ENCODE results near the gene TTC9C.

GRCh38 chr11:62752177-62752785 is 24.0 kb downstream of the TTC9C start:
- TF ChIP-seq EZH2 (conservative IDR thresholded peaks at IDR 0.05; ENCODE audit: low read depth, low read length) (no peak), TAF1 (CRISPR knock-in tag; IDR thresholded peaks at IDR 0.05) (no peak), KDM5A (IDR thresholded peaks at IDR 0.05; ENCODE audit: borderline replicate concordance, low read length) (no peak), CCAR2 (optimal IDR thresholded peaks at IDR 0.05; ENCODE audit: low read depth, low read length) (no peak), CTCF (CRISPR knock-in tag; IDR thresholded peaks at IDR 0.05) (no peak), E2F5 (CRISPR knock-in tag; conservative IDR thresholded peaks at IDR 0.05) (no peak), ZFP91 (CRISPR knock-in tag; IDR thresholded peaks at IDR 0.05; ENCODE audit: borderline replicate concordance) (no peak), KAT2B (IDR thresholded peaks at IDR 0.05; ENCODE audit: borderline replicate concordance, low read depth, low read length) (no peak), ZBTB4 (CRISPR knock-in tag; IDR thresholded peaks at IDR 0.05; ENCODE audit: borderline replicate concordance) (no peak), ZNF770 (CRISPR knock-in tag; IDR thresholded peaks at IDR 0.05) (no peak), CREB1 (IDR thresholded peaks at IDR 0.05) (no peak), CREB1 (CRISPR knock-in tag; IDR thresholded peaks at IDR 0.05) (no peak), SMAD9 (CRISPR knock-in tag; IDR thresholded peaks at IDR 0.05) (no peak)
